Osteoblast (primary cell): ENCODE measurements around the gene PRKN. TPM values are rescaled to one million over a fixed set of nuclear protein-coding genes. Genes with fewer than 3 reads are reported as not detected.

ENCODE experiments used
- DNase-seq: peaks from one replicate; pipeline ENCODE4 v3.0.0; 2011; ENCODE audit warnings: low spot score, mixed read lengths; ENCODE audit not compliant: insufficient read length; ENCODE audit errors: missing footprints
- H2AFZ ChIP-seq: 2 replicates; pipeline ENCODE4 v1.6.0; 2011; ENCODE audit warnings: mild to moderate bottlenecking, low read length
- H3K27ac ChIP-seq: 2 replicates; pipeline ENCODE4 v1.5.1; 2011; ENCODE audit warnings: mild to moderate bottlenecking, low read depth, low read length, moderate library complexity
- H3K27me3 ChIP-seq: 2 replicates; pipeline ENCODE4 v1.6.0; 2012; ENCODE audit warnings: mild to moderate bottlenecking, control low read depth, inconsistent platforms, low read length, moderate library complexity; ENCODE audit not compliant: insufficient read depth
- H3K36me3 ChIP-seq: 2 replicates; pipeline ENCODE4 v1.5.1; 2011; ENCODE audit warnings: mild to moderate bottlenecking, low read length, control low read depth, moderate library complexity; ENCODE audit not compliant: insufficient read depth
- H3K4me1 ChIP-seq: 2 replicates; pipeline ENCODE4 v1.5.1; 2011; ENCODE audit warnings: mild to moderate bottlenecking, low read length, control low read depth, moderate library complexity; ENCODE audit not compliant: insufficient read depth
- H3K4me2 ChIP-seq: 2 replicates; pipeline ENCODE4 v1.6.0; 2011; ENCODE audit warnings: mild to moderate bottlenecking, low read length; ENCODE audit not compliant: insufficient read depth
- H3K4me3 ChIP-seq: fragments of 200-600 bp; sonication (generic); 3 replicates; pipeline ENCODE4 v1.5.1; 2012; ENCODE audit warnings: mild to moderate bottlenecking, low read length, inconsistent platforms; ENCODE audit not compliant: insufficient read depth
- H3K79me2 ChIP-seq: 2 replicates; pipeline ENCODE4 v1.6.0; 2012; ENCODE audit warnings: mild to moderate bottlenecking, low read length, control low read depth, inconsistent platforms; ENCODE audit not compliant: insufficient read depth
- H3K9me3 ChIP-seq: 2 replicates; pipeline ENCODE4 v1.5.1; 2011; ENCODE audit warnings: low read depth, low read length, control low read depth
- H4K20me1 ChIP-seq: 2 replicates; pipeline ENCODE4 v1.6.0; 2012; ENCODE audit warnings: mild to moderate bottlenecking, low read length, control low read depth; ENCODE audit not compliant: insufficient read depth
- CTCF ChIP-seq: IDR thresholded peaks from 2 replicates; pipeline ENCODE4 v1.5.1; 2011; ENCODE audit warnings: mild to moderate bottlenecking, low read depth, low read length, moderate library complexity; ENCODE audit errors: extremely low read depth
- total RNA-seq: library from RNA; depleted of rRNA; stranded (reverse); fragments of >200 nt; gene quantifications from 2 replicates; pipeline ENCODE4 v1.2.3, GENCODE V29; 2012

PRKN gene
- total RNA-seq, 1 donor: 2.9 TPM

GRCh38 chr6:162497389-162497788 is 230.2 kb downstream of the PRKN start:
- Histone ChIP-seq H3K4me3 (no peak overlapping the region), H3K27me3 (no peaks in the 10 kb centered on the region), H3K4me2 (no peak overlapping the region), H3K79me2 (no peaks in the 10 kb centered on the region), H3K36me3 (no peaks in the 10 kb centered on the region), H3K4me1 (no peaks in the 10 kb centered on the region), H3K27ac (no peak overlapping the region), H3K9me3 (no peaks in the 10 kb centered on the region), H4K20me1 (no peaks in the 10 kb centered on the region), H2AFZ (no peak overlapping the region)
- no peak for DNase-seq
- no peak for TF ChIP-seq CTCF

- H3K79me2 ChIP-seq: no peaks in the 10 kb centered on the region
- H3K9me3 ChIP-seq: peaks cover 2% of the 10 kb centered on the region
- H3K27ac ChIP-seq: no peak overlapping the region
- no peaks in the 10 kb centered on the region for H4K20me1 ChIP-seq
- TF ChIP-seq CTCF: no peak
- no peak overlapping the region for H3K4me3 ChIP-seq
- no peaks in the 10 kb centered on the region for H3K27me3 ChIP-seq
- H2AFZ ChIP-seq: no peak overlapping the region
- no peak overlapping the region for H3K4me2 ChIP-seq
- no peaks in the 10 kb centered on the region for H3K36me3 ChIP-seq
- DNase-seq: no peak
- no peaks in the 10 kb centered on the region for H3K4me1 ChIP-seq
These were observed 233.6 kb downstream of the PRKN start for GRCh38 chr6:162493917-162494316.

GRCh38 chr6:162491637-162492036 is 235.9 kb downstream of the PRKN start:
- Histone ChIP-seq H4K20me1 (no peaks in the 10 kb centered on the region), H3K9me3 (peaks cover 2% of the 10 kb centered on the region), H2AFZ (no peak overlapping the region), H3K4me2 (no peak overlapping the region), H3K27ac (no peak overlapping the region), H3K27me3 (no peaks in the 10 kb centered on the region), H3K36me3 (no peaks in the 10 kb centered on the region), H3K79me2 (no peaks in the 10 kb centered on the region), H3K4me3 (no peak overlapping the region), H3K4me1 (no peaks in the 10 kb centered on the region)
- no peak for TF ChIP-seq CTCF
- DNase-seq: no peak

GRCh38 chr6:162489101-162489976 is 238.2 kb downstream of the PRKN start:
- Histone ChIP-seq H3K79me2 (no peaks in the 10 kb centered on the region), H3K27me3 (no peaks in the 10 kb centered on the region), H3K4me1 (no peaks in the 10 kb centered on the region), H3K4me3 (no peak overlapping the region), H2AFZ (no peak overlapping the region), H3K36me3 (no peaks in the 10 kb centered on the region), H3K9me3 (peaks cover 2% of the 10 kb centered on the region), H3K4me2 (no peak overlapping the region), H4K20me1 (no peaks in the 10 kb centered on the region), H3K27ac (no peak overlapping the region)
- TF ChIP-seq CTCF: no peak
- no peak for DNase-seq
